ENCODE measurements around the gene ATG16L1.

DNA sequence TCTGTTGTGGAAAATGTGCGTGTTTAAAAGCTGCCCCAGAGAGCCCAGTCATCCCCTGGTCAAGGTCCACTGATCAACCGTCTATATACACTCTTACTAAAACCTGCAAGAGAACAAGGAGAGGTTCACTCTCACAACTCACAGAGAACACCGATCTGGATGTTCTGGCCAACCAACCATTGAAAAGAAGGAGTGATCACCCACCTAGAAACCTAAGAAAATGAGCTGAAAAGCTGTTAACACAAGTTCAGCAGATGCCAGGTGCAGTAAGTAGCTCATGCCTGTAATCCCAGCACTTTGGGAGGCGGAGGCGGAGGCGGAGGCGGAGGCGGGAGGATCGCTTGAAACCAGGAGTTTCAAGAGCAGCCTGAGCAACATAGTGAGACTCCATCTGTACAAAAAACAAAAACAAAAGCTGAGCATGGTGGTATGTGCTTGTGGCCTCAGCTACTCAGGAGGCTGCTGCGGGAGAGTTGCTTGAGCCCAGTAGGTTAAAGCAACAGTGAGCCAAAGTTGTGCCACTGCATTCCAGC, 14.5 kb downstream of the ATG16L1 start:
- TF ChIP-seq, protein P1, sequence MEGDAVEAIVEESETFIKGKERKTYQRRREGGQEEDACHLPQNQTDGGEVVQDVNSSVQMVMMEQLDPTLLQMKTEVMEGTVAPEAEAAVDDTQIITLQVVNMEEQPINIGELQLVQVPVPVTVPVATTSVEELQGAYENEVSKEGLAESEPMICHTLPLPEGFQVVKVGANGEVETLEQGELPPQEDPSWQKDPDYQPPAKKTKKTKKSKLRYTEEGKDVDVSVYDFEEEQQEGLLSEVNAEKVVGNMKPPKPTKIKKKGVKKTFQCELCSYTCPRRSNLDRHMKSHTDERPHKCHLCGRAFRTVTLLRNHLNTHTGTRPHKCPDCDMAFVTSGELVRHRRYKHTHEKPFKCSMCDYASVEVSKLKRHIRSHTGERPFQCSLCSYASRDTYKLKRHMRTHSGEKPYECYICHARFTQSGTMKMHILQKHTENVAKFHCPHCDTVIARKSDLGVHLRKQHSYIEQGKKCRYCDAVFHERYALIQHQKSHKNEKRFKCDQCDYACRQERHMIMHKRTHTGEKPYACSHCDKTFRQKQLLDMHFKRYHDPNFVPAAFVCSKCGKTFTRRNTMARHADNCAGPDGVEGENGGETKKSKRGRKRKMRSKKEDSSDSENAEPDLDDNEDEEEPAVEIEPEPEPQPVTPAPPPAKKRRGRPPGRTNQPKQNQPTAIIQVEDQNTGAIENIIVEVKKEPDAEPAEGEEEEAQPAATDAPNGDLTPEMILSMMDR (IDR thresholded peaks at IDR 0.05), result no peak
- TF ChIP-seq TCF7L2 (IDR thresholded peaks at IDR 0.05; ENCODE audit: low read depth, low read length) (no peak), POLR2AphosphoS5 (IDR thresholded peaks at IDR 0.05; ENCODE audit: low read depth, low read length) (no peak), SIN3A (IDR thresholded peaks at IDR 0.05; ENCODE audit: borderline replicate concordance, insufficient read depth, low read depth, low read length) (no peak)
- TF ChIP-seq, protein P2, sequence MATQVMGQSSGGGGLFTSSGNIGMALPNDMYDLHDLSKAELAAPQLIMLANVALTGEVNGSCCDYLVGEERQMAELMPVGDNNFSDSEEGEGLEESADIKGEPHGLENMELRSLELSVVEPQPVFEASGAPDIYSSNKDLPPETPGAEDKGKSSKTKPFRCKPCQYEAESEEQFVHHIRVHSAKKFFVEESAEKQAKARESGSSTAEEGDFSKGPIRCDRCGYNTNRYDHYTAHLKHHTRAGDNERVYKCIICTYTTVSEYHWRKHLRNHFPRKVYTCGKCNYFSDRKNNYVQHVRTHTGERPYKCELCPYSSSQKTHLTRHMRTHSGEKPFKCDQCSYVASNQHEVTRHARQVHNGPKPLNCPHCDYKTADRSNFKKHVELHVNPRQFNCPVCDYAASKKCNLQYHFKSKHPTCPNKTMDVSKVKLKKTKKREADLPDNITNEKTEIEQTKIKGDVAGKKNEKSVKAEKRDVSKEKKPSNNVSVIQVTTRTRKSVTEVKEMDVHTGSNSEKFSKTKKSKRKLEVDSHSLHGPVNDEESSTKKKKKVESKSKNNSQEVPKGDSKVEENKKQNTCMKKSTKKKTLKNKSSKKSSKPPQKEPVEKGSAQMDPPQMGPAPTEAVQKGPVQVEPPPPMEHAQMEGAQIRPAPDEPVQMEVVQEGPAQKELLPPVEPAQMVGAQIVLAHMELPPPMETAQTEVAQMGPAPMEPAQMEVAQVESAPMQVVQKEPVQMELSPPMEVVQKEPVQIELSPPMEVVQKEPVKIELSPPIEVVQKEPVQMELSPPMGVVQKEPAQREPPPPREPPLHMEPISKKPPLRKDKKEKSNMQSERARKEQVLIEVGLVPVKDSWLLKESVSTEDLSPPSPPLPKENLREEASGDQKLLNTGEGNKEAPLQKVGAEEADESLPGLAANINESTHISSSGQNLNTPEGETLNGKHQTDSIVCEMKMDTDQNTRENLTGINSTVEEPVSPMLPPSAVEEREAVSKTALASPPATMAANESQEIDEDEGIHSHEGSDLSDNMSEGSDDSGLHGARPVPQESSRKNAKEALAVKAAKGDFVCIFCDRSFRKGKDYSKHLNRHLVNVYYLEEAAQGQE (IDR thresholded peaks at IDR 0.05; ENCODE audit: insufficient read depth in 1 of 2, low read depth in 2 of 2, low read length in 1 of 2), result no peak
